ENCODE results near the gene PI16.
A peak's percentile ranks its signal among the peaks of the same experiment; 100 is the strongest.

Gene PI16

GRCh38 chr6:36975231-36976006 lies 20.9 kb downstream of the PI16 start:
- TF ChIP-seq CTCF (IDR thresholded peaks at IDR 0.05; ENCODE audit: insufficient read depth, low read depth, low read length, missing control alignments) = no peak
- no peak for DNase-seq (ENCODE audit: low read depth)
- H3K4me3 ChIP-seq (ENCODE audit: low read length) = no peak overlapping the region

GRCh38 chr6:36976007-36976264 lies 21.4 kb downstream of the PI16 start:
- DNase-seq (ENCODE audit: low read depth) = no peak
- TF ChIP-seq CTCF (IDR thresholded peaks at IDR 0.05; ENCODE audit: insufficient read depth, low read depth, low read length, missing control alignments) = no peak
- H3K4me3 ChIP-seq (ENCODE audit: low read length) = no peak overlapping the region

- no peak for DNase-seq (ENCODE audit: low read depth)
- no peak overlapping the region for H3K4me3 ChIP-seq (ENCODE audit: low read length)
- TF ChIP-seq CTCF (IDR thresholded peaks at IDR 0.05; ENCODE audit: insufficient read depth, low read depth, low read length, missing control alignments) = no peak
Observed at GRCh38 chr6:36976509-36976908, 22.0 kb downstream of the PI16 start.

- no peak for DNase-seq (ENCODE audit: low read depth)
- no peak for TF ChIP-seq CTCF (IDR thresholded peaks at IDR 0.05; ENCODE audit: insufficient read depth, low read depth, low read length, missing control alignments)
- no peak overlapping the region for H3K4me3 ChIP-seq (ENCODE audit: low read length)
Observed at GRCh38 chr6:36976931-36977330, 22.4 kb downstream of the PI16 start.

- H3K4me3 ChIP-seq (ENCODE audit: low read length) = no peak overlapping the region
- peak; percentile 45 for TF ChIP-seq CTCF (IDR thresholded peaks at IDR 0.05; ENCODE audit: insufficient read depth, low read depth, low read length, missing control alignments)
- DNase-seq (ENCODE audit: low read depth) = no peak
Observed at GRCh38 chr6:36977470-36977941, 23.0 kb downstream of the PI16 start.

- no peak for TF ChIP-seq CTCF (IDR thresholded peaks at IDR 0.05; ENCODE audit: insufficient read depth, low read depth, low read length, missing control alignments)
- no peak for DNase-seq (ENCODE audit: low read depth)
- no peak overlapping the region for H3K4me3 ChIP-seq (ENCODE audit: low read length)
Observed at GRCh38 chr6:36978421-36979346, 24.1 kb downstream of the PI16 start.

Measured in epithelial cell of esophagus (primary cell).